ENCODE data around the gene LDAH.
"Not testable (repeated sequence)": the region's sequence is repeated elsewhere in the genome, so short reads cannot be mapped to it uniquely, and the experiment has no call there.

DNA sequence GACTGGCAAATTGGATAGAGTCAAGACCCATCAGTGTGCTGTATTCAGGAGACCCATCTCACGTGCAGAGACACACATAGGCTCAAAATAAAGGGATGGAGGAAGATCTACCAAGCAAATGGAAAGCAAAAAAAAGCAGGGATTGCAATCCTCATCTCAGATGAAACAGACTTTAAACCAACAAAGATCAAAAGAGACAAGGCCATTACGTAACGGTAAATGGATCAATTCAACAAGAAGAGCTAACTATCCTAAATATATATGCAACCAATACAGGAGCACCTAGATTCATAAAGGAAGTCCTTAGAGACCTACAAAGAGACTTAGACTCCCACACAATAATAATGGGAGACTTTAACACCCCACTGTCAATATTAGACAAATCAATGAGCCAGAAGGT is 109.3 kb downstream of the LDAH start:
- TF ChIP-seq YY1 (IDR thresholded peaks at IDR 0.05; ENCODE audit: insufficient read depth, insufficient read length); ZNF274 (IDR thresholded peaks at IDR 0.05; ENCODE audit: low read depth, low read length); SUZ12 (IDR thresholded peaks at IDR 0.05; ENCODE audit: extremely low read depth, insufficient read depth, insufficient read length): not testable (repeated sequence)

All from NT2/D1 (cell line).